ENCODE data around the gene C1QTNF1.
A peak's percentile ranks its signal among the peaks of the same experiment; 100 is the strongest.
"Not testable (repeated sequence)": the region's sequence is repeated elsewhere in the genome, so short reads cannot be mapped to it uniquely, and the experiment has no call there.

C1QTNF1 gene

GRCh38 chr17:79062691-79063090 is 38.7 kb downstream of the C1QTNF1 start:
- no peaks in the 10 kb centered on the region for H3K4me1 ChIP-seq (ENCODE audit: control insufficient read depth, insufficient read depth, low read length)
- no peaks in the 10 kb centered on the region for H3K9me3 ChIP-seq (replicated peaks; ENCODE audit: low read length)
- no peak overlapping the region for H3K4me2 ChIP-seq (ENCODE audit: low read length)

GRCh38 chr17:79064026-79064425 is 40.1 kb downstream of the C1QTNF1 start:
- Histone ChIP-seq H3K36me3 (ENCODE audit: insufficient read depth, low read length) (no peaks in the 10 kb centered on the region), H3K9me3 (replicated peaks; ENCODE audit: low read length) (no peaks in the 10 kb centered on the region), H3K4me3 (ENCODE audit: low read length) (no peak overlapping the region)

More at GRCh38 chr17:79062691-79063090, 38.7 kb downstream of the C1QTNF1 start:
- H3K9ac ChIP-seq (ENCODE audit: low read depth, low read length), result no peak overlapping the region
- H3K4me3 ChIP-seq (ENCODE audit: low read length), result no peak overlapping the region
- H3K27me3 ChIP-seq (ENCODE audit: control insufficient read depth, insufficient read depth, low read length), result peaks cover 13% of the 10 kb centered on the region
- H3K36me3 ChIP-seq (ENCODE audit: insufficient read depth, low read length), result no peaks in the 10 kb centered on the region

GRCh38 chr17:79065105-79065670 is 41.2 kb downstream of the C1QTNF1 start:
- no peak overlapping the region for H3K9ac ChIP-seq (ENCODE audit: low read depth, low read length)
- H3K4me2 ChIP-seq (ENCODE audit: low read length), result no peak overlapping the region
- peaks cover 16% of the 10 kb centered on the region for H3K27me3 ChIP-seq (ENCODE audit: control insufficient read depth, insufficient read depth, low read length)
- H3K4me3 ChIP-seq (ENCODE audit: low read length), result no peak overlapping the region
- no peaks in the 10 kb centered on the region for H3K9me3 ChIP-seq (replicated peaks; ENCODE audit: low read length)
- H3K4me1 ChIP-seq (ENCODE audit: control insufficient read depth, insufficient read depth, low read length), result no peaks in the 10 kb centered on the region
- H3K36me3 ChIP-seq (ENCODE audit: insufficient read depth, low read length), result no peaks in the 10 kb centered on the region

More at GRCh38 chr17:79064026-79064425, 40.1 kb downstream of the C1QTNF1 start:
- no peaks in the 10 kb centered on the region for H3K4me1 ChIP-seq (ENCODE audit: control insufficient read depth, insufficient read depth, low read length)
- no peak overlapping the region for H3K9ac ChIP-seq (ENCODE audit: low read depth, low read length)
- no peak overlapping the region for H3K4me2 ChIP-seq (ENCODE audit: low read length)
- peaks cover 13% of the 10 kb centered on the region for H3K27me3 ChIP-seq (ENCODE audit: control insufficient read depth, insufficient read depth, low read length)

- Histone ChIP-seq H3K9me3 (replicated peaks; ENCODE audit: low read length) (no peaks in the 10 kb centered on the region), H3K4me3 (ENCODE audit: low read length) (no peak overlapping the region), H3K4me2 (ENCODE audit: low read length) (no peak overlapping the region), H3K27me3 (ENCODE audit: control insufficient read depth, insufficient read depth, low read length) (peaks cover 18% of the 10 kb centered on the region), H3K4me1 (ENCODE audit: control insufficient read depth, insufficient read depth, low read length) (no peaks in the 10 kb centered on the region), H3K36me3 (ENCODE audit: insufficient read depth, low read length) (no peaks in the 10 kb centered on the region), H3K9ac (ENCODE audit: low read depth, low read length) (no peak overlapping the region)
Observed at GRCh38 chr17:79066963-79067362, 43.0 kb downstream of the C1QTNF1 start.

GRCh38 chr17:79070266-79070880 is 46.4 kb downstream of the C1QTNF1 start:
- Histone ChIP-seq H3K9me3 (replicated peaks; ENCODE audit: low read length) (no peaks in the 10 kb centered on the region), H3K36me3 (ENCODE audit: insufficient read depth, low read length) (no peaks in the 10 kb centered on the region), H3K4me1 (ENCODE audit: control insufficient read depth, insufficient read depth, low read length) (peaks cover 5% of the 10 kb centered on the region), H3K4me2 (ENCODE audit: low read length) (no peak overlapping the region), H3K9ac (ENCODE audit: low read depth, low read length) (no peak overlapping the region), H3K4me3 (ENCODE audit: low read length) (no peak overlapping the region), H3K27me3 (ENCODE audit: control insufficient read depth, insufficient read depth, low read length) (peaks cover 12% of the 10 kb centered on the region)

GRCh38 chr17:79071161-79071740 is 47.3 kb downstream of the C1QTNF1 start:
- Histone ChIP-seq H3K27me3 (ENCODE audit: control insufficient read depth, insufficient read depth, low read length) (peaks cover 12% of the 10 kb centered on the region), H3K36me3 (ENCODE audit: insufficient read depth, low read length) (no peaks in the 10 kb centered on the region), H3K9me3 (replicated peaks; ENCODE audit: low read length) (no peaks in the 10 kb centered on the region), H3K9ac (ENCODE audit: low read depth, low read length) (no peak overlapping the region), H3K4me1 (ENCODE audit: control insufficient read depth, insufficient read depth, low read length) (peaks cover 11% of the 10 kb centered on the region), H3K4me3 (ENCODE audit: low read length) (no peak overlapping the region), H3K4me2 (ENCODE audit: low read length) (no peak overlapping the region)

GRCh38 chr17:79072544-79072943 is 48.6 kb downstream of the C1QTNF1 start:
- peaks cover 9% of the 10 kb centered on the region for H3K27me3 ChIP-seq (ENCODE audit: control insufficient read depth, insufficient read depth, low read length)
- H3K9me3 ChIP-seq (replicated peaks; ENCODE audit: low read length), result no peaks in the 10 kb centered on the region
- H3K4me3 ChIP-seq (ENCODE audit: low read length), result no peak overlapping the region
- H3K36me3 ChIP-seq (ENCODE audit: insufficient read depth, low read length), result no peaks in the 10 kb centered on the region
- no peak overlapping the region for H3K9ac ChIP-seq (ENCODE audit: low read depth, low read length)
- peaks cover 11% of the 10 kb centered on the region for H3K4me1 ChIP-seq (ENCODE audit: control insufficient read depth, insufficient read depth, low read length)
- no peak overlapping the region for H3K4me2 ChIP-seq (ENCODE audit: low read length)

GRCh38 chr17:79073016-79073705 is 49.2 kb downstream of the C1QTNF1 start:
- H3K4me3 ChIP-seq (ENCODE audit: low read length), result no peak overlapping the region
- no peak overlapping the region for H3K4me2 ChIP-seq (ENCODE audit: low read length)
- H3K4me1 ChIP-seq (ENCODE audit: control insufficient read depth, insufficient read depth, low read length), result peaks cover 11% of the 10 kb centered on the region
- no peaks in the 10 kb centered on the region for H3K9me3 ChIP-seq (replicated peaks; ENCODE audit: low read length)
- H3K9ac ChIP-seq (ENCODE audit: low read depth, low read length), result no peak overlapping the region
- H3K27me3 ChIP-seq (ENCODE audit: control insufficient read depth, insufficient read depth, low read length), result peaks cover 4% of the 10 kb centered on the region
- no peaks in the 10 kb centered on the region for H3K36me3 ChIP-seq (ENCODE audit: insufficient read depth, low read length)

GRCh38 chr17:79073706-79074088 is 49.7 kb downstream of the C1QTNF1 start:
- Histone ChIP-seq H3K9ac (ENCODE audit: low read depth, low read length) (no peak overlapping the region), H3K9me3 (replicated peaks; ENCODE audit: low read length) (no peaks in the 10 kb centered on the region), H3K4me2 (ENCODE audit: low read length) (no peak overlapping the region), H3K4me3 (ENCODE audit: low read length) (no peak overlapping the region), H3K36me3 (ENCODE audit: insufficient read depth, low read length) (peaks cover 4% of the 10 kb centered on the region), H3K4me1 (ENCODE audit: control insufficient read depth, insufficient read depth, low read length) (peaks cover 11% of the 10 kb centered on the region), H3K27me3 (ENCODE audit: control insufficient read depth, insufficient read depth, low read length) (peaks cover 4% of the 10 kb centered on the region)

- peaks cover 11% of the 10 kb centered on the region for H3K4me1 ChIP-seq (ENCODE audit: control insufficient read depth, insufficient read depth, low read length)
- not testable (repeated sequence) for H3K36me3 ChIP-seq (ENCODE audit: insufficient read depth, low read length); H3K27me3 ChIP-seq (ENCODE audit: control insufficient read depth, insufficient read depth, low read length); H3K9ac ChIP-seq (ENCODE audit: low read depth, low read length); H3K9me3 ChIP-seq (replicated peaks; ENCODE audit: low read length)
- peak overlapping the region; percentile 81 for H3K4me3 ChIP-seq (ENCODE audit: low read length)
- peak overlapping the region; percentile 87 for H3K4me2 ChIP-seq (ENCODE audit: low read length)
Observed at GRCh38 chr17:79074121-79074648, 50.2 kb downstream of the C1QTNF1 start.

GRCh38 chr17:79074649-79075445 is 50.9 kb downstream of the C1QTNF1 start, which contains the start of gene ENGASE:
Gene ENGASE (plus strand): TSS chr17:79074824. CDS start chr17:79074945, 121 bp downstream.
- Histone ChIP-seq H3K9me3 (replicated peaks; ENCODE audit: low read length) (no peaks in the 10 kb centered on the region), H3K9ac (ENCODE audit: low read depth, low read length) (peak within 1 kb of the TSS; percentile 86), H3K4me1 (ENCODE audit: control insufficient read depth, insufficient read depth, low read length) (peaks cover 11% of the 10 kb centered on the region), H3K27me3 (ENCODE audit: control insufficient read depth, insufficient read depth, low read length) (peaks cover 4% of the 10 kb centered on the region), H3K36me3 (ENCODE audit: insufficient read depth, low read length) (peaks cover 8% of the 10 kb centered on the region), H3K4me2 (ENCODE audit: low read length) (peak within 1 kb of the TSS; percentile 87), H3K4me3 (ENCODE audit: low read length) (peak within 1 kb of the TSS; percentile 81)

All from skeletal muscle satellite cell (primary cell).